CD4-positive, alpha-beta T cell treated with Interleukin-4 for 4 hours (primary cell): Measurements from ENCODE around the gene MORN4.
"Not testable (repeated sequence)": the region's sequence is repeated elsewhere in the genome, so short reads cannot be mapped to it uniquely, and the experiment has no call there.

Experiments used
- DNase-seq: peaks from one replicate; pipeline ENCODE4 v3.0.0-alpha.2; 2020

MORN4 gene

DNA sequence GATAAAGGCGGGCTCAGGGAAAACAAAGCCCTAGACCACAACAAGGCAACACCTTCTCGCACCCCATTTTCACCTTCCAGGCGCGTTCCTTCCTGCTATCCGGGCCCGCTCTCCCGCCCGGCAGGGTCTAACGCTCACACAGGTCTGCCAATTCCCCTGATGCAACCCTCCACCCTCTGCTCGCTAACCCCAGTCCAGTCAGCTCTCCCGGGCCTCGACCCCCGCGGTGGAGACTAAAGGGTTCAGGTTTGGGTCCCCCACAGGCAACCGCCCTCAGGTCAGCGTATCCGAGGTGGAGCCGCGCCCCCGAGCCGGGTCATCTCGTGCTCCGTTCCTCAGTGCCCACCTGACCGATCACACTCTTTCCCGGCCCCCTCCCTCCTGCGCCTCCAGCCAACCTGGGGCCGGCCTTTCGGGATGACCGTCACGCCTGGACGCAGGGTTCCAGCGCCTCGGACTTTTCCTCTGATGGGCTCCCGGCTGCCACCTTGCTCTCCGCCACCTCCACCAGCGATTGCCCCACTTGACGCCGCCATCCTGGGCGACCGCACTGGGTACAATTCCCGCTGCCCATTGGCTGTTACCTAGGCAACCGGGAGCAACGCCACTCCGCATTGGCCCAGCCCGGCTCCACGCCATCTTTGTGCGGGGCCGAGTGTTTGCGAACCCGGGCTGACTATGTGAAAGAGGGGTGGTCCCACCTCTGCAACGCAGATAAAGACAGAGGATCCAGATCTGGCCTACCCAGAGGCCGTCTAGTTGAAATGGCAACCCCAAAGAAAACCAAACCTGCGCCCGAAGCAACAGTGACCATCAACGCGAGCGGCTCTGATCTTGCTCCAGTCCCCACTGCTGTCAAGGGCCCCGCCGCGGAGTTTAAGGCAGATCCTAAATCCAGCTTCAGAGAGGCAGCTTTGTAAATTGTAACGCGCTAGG is at the start of gene MORN4:
Gene MORN4 (minus strand): TSS at position 552 of the 936 bp plus-strand sequence. CDS start 13,847 bp downstream, outside the sequence.
- DNase-seq = peak; percentile 93

DNA sequence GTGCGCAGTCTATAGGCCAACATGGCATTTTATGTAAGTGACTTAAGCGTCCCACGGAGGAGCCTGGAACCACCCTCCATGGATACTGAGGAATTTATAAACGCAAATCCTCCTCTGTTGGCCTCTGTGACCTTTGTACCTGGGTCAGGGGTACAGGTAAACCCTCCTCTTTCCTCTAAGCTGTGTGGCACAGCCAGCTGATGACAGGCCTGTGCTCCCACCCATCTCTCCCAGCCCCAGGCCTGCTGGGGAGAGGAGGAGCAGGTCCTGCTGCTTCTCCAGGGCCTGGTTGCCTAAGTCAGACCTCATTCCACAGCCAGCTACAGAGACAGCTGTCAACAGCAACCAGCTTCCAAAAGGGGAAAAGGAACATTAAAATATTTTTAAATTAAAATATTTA is 48.7 kb upstream of the MORN4 start:
- no peak for DNase-seq

DNA sequence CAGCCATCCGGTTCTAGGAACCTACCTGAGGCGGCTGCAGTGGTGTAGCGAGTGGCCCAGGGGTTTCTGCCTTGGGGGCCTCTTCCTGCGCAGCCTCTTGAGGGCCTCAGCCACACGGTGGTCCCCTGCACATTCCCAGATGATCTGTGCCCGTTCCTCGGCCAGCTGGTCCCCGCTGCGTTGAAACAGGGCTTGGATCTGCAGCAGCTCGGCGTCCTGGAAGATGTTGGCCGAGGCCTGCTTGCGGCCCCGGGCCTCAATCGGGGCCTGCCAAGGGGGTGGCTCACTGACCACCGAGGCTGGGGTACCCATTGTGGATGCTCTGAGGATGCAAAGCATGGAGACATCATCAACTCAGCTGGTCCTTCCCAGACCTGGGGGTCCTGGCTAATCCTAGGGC is 46.3 kb upstream of the MORN4 start:
- no peak for DNase-seq

DNA sequence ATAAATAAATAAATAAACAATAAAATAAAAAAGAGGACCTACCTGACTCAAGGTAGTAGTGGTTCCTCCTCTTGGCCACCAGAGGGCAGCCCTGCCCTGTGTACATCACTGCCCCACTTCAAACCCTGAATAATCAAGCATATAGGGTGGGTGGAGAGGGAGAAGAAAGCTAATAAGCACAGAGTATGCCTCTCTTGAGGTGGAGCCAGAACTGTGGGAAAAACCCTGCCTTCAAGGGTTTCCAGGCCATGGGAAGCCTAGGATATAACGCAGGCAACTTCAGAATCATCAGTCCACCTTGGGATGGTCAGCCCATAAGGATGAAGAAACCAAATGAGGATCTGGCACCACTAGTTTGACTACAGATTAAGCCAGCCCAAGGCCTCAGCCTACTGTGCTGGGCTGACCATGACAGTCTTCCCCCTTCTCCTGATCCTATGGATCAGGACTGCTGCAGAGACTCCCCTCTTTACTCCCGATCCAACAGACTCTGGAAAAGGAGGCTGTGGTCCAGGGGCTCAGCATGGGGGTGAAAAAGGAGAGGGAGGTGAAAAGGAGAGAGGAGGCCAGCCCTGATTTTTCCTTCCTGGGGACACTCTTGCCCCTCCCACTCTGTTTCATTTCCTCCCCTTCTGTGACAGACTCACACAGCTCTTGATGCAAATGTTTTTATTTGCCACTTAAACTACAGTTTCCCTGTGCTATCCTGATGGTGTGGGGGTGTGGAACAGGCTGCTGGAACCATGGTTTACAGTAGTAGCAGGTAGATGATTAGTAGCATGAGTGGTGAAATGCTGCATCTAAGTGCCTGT is 43.7 kb upstream of the MORN4 start:
- peak; percentile 55 for DNase-seq

DNA sequence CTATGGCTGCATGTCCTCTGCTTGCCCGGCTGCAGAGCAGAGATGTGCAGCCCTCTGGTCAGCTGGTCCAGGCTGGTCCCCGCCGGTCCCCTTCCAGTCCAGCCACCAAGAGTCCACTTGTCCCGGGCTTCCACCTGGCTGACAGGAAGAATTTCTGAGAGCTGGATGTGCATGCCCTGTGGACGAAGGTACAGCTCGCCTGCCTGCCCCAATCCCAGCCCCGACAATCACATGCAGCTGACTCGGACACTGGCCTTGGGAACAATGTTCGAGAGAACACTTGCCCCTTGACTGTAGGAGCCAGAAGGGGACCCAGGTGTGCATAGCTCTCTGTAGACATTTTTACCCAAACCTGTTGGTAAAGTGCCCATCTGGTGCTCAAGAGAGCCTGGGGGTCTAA is 41.9 kb upstream of the MORN4 start:
- DNase-seq = no peak

DNA sequence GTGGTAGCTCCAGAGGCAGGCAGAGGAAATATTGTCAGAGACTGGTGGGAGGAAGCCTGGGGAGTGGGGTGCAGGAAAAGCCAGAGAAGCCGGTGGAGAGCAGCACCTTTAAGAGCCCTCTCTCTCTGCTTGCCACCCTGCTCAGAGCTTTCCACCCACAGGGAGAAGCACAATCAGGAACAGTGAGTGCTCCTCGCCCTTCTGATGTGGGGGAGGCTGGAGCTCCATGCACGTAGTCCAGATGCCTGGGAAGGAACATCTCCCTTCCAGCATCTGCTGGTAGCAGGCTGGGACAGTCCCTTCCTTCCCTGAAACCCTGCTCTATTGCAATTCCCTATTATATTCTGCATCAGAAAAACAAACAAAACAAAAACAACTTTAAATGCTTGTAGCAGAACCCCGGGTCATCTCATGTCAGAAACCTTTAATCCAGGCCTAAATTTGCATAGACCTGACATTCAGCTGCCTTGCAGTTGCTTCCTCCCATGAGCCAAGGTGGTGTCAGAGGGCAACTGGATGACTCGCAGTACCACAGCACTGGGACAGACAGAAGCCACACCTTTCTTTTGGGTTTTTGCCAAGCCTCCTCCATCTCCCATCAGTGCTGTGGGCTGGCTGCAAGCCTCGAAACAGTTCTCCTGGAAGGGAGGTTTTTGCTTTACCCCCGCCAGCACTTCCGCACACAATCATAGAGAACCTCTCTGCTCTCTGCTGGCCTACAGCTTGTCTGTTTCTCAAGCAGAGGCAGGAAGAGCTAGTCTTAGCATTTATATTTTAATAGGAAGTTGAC is 40.6 kb upstream of the MORN4 start:
- no peak for DNase-seq

DNA sequence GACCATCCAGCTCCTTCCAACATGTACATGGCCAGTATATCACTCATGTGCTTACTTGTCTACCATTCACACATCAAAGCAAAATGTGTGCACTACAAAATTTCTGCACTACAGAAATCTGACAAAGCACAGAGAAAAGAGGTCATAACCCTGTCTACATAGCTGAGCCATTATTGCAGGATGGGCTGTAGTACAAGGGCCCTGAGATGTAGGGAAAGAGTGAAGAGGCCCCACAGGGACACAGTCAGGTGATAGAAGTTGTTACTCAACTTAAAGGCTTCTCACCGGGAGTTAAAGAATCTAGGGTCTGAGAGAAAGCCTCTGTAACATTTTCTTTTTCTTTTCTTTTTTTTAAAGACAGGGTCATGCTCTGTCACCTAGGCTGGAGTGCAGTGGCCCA is 36.3 kb upstream of the MORN4 start:
- DNase-seq = no peak

DNA sequence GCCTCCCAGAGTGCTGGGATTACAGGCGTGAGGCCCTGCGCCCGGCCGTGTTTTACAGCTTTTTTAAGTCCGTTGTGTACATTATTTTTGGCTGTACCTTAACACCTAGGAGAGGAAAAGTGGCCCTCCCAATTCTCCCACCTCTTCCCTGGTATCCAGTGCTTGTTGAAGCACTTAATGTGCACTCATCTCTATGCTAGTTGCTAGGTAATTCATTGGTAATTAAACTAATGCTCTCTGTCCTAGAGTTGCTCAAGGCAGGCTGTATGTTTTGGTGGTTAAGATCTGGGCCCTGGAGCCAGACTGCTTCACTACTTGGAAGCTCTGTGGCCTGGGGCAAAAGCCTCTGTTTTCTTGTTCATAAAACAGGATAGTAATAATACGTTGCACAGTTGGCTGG is 34.2 kb upstream of the MORN4 start:
- DNase-seq = no peak

DNA sequence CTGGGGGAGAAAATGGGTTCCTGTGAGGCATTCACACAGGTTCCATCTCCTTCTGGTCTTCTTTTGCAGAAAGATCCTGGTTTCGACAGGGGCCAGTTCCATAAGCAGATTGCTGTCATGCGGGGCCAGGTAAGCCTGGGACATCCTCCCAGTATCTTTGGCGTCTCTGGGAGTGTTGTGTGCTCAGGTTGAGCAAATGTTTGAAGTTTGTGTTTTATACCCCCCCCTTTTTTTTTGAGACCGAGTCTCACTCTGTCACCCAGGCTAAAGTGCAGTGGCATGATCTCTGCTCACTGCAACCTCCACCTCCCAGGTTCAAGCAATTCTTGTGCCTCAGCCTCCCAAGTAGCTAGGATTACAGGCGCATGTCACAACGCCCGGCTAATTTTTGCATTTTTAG is 33.7 kb upstream of the MORN4 start:
- DNase-seq = no peak

DNA sequence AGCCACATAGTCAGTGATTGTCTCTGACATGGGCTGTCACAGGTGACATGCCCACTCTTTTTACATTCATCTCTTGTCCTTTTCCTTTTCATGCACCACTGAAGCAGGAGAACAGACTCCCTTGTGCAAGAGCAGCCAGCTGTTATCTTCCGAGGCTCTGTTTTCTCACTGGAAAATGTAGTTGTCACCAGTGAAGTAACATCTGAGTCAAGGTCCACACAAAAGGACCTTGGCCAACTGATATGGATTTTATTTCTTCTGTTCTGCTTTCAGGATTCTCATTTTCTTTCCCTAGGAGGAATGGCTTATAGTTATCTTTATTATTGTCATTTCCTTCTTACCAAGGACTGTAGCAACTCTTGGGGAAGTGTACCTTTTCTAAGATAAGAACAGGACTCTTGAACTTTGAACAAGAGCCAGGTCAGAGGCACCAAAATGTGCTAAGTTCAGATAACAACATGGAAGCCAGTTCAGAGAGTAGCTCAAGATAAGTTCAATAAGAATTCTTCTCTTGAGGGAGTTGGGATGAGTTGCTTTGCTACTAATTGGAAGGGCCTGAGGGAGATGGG is 31.1 kb upstream of the MORN4 start:
- no peak for DNase-seq

DNA sequence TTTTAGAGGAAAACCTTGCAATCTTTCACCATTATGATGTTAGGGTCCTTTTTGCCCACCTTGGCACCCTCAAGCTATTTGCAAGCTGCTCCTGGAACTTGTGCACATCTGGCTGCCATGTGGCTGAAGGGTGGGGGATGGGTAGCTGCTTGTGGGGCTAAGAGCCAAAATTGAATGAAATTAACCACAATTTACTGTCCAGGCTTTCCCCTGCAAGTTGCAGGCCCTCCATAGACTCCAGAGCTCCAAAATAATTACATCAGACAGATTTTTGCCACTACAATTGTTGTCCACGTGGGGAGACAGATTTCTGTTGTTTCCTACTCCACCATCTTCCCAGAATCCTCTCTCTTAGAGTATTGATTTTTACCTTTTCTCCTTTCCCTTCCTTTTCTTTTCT is 26.3 kb upstream of the MORN4 start:
- no peak for DNase-seq

DNA sequence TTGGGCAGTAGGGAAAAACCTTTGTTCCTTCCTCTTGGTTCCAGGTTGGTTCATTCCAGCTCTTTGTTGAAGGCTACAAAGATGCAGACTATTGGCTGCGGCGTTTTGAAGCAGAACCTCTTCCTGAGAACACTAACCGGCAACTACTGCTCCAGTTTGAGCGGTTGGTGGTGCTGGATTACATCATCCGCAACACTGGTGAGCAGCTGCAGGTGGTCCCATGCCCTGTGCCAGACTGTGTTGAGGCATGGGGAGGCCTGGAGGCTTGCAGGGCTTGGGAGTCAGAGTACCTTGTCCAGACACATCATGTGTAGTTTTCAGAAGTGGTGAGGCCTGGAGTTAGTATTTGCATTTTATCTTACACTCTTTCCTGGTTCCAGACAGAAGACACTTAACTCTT is 23.5 kb upstream of the MORN4 start:
- no peak for DNase-seq

DNA sequence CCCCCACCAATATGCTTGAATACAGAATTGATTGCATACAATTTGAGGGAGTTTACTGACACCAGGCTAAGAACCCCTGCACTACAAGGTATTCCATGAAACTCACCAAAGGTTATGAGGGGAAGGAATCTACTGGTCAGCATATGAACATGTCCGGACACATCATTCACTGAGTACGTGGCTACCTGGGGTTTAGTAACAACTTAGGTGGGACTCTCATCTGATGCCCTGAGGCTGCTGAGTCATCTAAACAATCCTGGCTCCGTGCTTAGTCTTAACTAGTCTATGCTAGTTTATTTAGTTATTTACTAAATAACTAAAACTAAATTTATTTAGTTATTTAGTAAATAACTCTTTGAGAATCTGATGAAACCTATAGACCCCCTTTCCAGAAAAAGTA is 18.5 kb upstream of the MORN4 start:
- no peak for DNase-seq

DNA sequence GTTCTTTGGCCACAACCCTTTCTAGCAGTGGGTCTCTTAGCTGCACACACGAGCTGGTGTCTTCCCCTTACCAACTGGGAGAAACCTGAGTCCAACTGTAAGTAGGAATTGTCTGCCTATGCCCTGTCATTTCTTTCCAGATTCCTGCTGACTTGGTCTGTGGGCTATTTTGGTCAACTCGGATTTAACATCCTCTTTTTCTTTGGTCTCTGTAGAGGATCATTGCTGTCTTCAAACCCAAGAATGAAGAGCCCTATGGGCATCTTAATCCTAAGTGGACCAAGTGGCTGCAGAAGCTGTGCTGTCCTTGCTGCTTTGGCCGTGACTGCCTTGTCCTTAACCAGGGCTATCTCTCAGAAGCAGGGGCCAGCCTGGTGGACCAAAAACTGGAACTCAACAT is 17.4 kb upstream of the MORN4 start:
- no peak for DNase-seq

DNA sequence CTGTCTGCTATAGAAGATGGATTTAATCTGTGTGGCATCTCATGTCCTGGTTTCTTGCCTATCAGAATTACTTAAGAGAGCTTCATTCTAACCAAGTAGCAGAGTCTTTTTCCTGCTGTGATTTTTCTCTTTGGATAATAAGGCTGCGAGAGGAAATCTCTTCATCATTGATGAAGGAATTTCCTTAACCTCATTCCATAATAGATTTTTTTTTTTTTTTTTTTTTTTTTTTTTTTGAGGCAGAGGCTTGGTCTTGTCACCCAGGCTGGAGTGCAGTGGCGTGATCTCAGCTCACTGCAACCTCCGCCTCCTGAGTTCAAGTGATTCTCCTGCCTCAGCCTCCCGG is 16.1 kb upstream of the MORN4 start:
- DNase-seq = not testable (repeated sequence)

DNA sequence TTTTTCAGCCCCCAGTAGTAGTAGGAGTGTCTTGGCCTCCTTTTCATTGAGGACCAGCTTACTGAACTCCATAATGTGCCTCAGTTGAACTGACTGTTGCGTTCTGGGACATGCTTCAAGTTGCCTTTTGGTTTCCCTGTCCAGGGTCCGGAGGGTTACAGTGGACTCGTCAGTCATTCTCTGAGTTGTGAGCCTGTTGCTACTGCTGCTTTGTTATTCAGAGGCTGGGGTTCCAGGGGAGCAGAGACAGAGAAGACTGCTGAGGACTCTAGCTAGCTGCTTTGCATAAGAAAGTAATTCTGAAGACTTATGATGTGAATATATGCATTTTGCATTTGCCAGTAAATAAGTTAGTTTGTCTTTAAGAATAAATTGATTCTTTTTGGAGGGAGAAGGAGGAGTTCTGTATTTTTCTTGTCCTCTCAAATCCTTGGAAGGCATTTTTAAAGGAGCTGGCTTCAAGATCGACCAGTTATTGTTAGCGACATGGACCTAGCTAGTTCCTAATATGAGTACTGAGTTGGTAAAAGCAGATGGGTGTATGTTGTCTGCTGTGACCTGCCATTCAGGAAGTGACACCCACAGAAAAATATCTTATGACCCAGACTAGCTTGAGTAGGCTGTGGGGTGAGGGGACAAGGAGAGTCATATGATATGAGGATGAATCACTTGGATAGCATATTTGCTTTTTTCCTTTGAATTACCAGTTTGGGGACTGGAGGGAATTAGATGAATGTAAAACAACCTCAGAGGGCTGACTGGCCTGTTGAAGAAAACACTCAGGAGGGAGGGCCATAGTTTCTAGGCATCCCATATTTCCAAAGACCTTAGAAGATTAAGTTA is 15.5 kb upstream of the MORN4 start:
- peak; percentile 75 for DNase-seq

DNA sequence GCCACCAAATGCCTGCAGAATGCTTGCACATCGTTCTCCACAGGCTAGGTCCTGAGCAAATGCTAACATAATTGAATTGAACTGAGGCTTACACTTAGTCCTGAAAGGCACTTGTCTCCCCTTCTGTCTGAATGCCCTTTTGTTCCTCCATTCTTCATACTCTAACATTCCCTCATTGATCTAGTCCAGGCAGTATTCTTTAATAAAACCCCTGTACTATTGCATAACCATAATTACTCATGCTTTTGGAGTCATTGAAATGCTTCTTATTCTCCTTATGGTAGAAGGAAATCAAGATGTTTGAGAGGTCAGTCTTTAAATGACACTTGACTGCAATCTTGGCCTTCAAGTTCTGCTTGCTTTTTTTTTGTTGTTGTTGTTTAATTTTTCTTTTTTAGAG is 14.3 kb upstream of the MORN4 start:
- no peak for DNase-seq

DNA sequence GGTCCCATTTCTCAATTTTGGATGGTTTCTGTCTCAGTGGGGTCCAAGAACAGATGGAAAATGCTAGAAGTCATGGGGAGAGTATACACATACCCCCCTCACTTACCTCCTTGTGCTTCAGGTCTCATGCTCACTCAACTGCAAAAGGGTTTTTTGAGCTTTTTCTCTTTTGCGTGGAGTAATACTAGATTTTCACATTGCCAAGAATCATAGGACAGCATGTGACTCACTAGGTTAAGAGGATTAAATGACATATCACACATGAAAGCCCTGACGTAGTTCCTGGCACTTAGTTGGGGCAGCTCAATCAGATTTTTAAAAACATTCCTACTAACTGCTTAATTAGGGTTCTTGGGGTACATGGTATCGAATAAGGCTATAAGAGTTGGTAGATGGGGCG is 11.6 kb upstream of the MORN4 start:
- DNase-seq = no peak

DNA sequence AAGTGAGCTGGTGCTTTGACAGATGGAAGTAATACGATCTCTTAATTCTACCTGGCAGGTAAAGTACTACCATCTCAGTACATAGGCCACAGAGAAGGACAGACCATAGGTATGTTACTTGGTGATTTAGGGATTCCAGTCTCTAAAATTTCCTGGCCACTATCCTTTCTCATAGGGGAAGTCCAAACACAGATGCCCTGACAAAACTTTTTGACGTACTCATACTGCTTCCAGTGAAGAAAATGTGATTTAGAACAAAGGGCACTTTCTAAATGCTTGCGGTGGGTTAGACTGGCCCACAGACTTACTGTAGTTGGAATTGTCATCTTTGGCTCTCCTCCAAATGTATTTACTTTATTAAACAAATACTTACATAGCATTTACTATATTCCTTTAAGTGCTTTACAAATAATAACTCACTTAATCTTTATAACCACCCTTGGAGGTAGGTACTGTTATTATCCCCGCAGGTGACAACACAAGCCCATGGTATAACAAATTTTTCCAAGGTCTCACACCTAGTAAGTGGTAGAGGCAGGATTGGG is 10.2 kb upstream of the MORN4 start:
- DNase-seq = no peak

DNA sequence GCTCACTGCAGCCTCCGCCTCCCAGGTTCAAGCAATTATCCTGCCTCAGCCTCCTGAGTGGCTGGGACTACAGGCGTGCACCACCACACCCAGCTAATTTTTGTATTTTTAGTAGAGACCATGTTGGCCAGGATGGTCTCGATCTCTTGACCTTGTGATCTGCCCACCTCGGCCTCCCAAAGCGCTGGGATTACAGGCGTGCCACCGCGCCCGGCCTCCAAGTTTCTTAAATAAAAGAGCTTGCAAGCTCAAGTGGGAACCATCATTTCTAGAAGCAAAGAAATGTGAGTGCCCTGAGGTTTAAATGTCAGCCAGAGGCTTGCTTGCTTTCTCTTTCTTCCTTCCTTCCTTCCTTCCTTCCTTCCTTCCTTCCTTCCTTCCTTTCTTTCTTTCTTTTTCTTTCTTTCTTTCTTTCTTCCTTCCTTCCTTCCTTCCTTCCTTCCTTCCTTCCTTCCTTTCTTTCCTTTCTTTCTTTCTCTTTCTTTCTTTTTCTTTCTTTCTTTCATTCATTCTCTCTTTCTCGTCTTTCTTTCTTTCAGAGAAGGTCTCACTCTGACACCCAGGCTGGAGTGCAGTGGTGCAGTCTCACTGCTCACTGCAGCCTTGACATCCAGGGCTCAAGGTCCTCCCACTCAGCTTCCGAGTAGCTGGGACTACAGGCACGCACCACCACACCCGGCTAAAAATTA is 9.3 kb upstream of the MORN4 start:
- not testable (repeated sequence) for DNase-seq
